SH-SY5Y (cell line): Measurements from ENCODE around the gene ASS1.

Experiments used
- GATA2 ChIP-seq: IDR thresholded peaks from 2 replicates; pipeline ENCODE4 v1.6.1; 2011; ENCODE audit warnings: mild to moderate bottlenecking, low read depth, low read length
- GATA3 ChIP-seq: IDR thresholded peaks from 2 replicates; pipeline ENCODE4 v1.6.1; 2011; ENCODE audit warnings: low read depth, mild to moderate bottlenecking, low read length, moderate library complexity

ASS1 gene

DNA sequence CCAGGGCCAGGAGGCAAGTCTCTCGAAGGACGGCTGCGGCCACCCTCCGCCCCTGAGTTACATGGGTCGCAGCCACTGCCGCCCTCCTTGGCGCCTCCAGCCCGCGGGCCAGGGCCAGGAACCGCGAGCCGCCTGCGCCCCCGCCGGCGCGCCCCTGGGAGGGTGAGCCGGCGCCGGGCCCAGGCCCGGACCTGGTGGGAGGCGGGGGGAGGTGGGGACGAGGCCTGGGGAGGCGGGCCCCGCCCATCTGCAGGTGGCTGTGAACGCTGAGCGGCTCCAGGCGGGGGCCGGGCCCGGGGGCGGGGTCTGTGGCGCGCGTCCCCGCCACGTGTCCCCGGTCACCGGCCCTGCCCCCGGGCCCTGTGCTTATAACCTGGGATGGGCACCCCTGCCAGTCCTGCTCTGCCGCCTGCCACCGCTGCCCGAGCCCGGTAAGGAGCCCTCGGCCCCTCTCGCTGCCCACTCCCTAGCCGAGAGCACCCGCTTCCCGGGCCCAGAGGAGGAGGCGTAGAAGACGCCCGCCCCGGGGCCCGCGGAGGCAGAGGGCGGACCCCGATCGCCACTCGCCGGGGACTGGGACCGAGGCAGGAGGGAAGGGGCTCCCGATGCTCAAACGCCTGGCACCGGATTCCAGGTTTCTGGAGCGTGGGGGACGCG, at the start of gene ASS1:
Gene ASS1, plus strand, starts transcription at position 397 of the 657 bp plus-strand sequence. CDS start 7,268 bp downstream, outside the sequence.
- TF ChIP-seq GATA3 (no peak), GATA2 (no peak)

DNA sequence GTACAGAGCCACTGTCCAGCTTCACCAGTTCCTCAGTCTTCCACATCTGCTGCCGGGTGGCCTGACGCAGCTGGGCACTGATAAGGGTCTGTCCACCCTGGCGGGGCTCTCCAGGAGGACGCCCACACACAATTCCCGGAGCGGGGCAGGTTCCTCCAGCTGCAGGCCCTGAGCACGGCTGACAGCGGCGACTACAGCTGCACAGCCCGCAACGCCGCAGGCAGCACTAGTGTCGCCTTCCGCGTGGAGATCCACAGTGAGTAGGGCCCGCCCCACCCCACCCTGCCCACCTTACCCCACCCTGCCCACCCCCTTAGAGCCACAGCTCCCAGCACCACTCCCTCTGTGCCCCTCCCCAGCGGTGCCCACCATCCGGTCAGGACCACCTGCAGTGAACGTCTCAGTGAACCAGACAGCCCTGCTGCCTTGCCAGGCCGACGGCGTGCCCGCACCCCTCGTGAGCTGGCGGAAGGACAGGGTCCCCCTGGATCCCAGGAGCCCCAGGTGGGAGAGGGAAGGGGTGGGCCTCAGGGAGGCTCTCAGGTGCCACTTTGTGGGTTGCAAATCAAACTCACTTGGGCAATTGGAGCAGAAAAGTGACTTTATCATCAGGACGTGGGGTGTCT, 48.8 kb upstream of the ASS1 start:
- TF ChIP-seq GATA3 (no peak), GATA2 (no peak)

DNA sequence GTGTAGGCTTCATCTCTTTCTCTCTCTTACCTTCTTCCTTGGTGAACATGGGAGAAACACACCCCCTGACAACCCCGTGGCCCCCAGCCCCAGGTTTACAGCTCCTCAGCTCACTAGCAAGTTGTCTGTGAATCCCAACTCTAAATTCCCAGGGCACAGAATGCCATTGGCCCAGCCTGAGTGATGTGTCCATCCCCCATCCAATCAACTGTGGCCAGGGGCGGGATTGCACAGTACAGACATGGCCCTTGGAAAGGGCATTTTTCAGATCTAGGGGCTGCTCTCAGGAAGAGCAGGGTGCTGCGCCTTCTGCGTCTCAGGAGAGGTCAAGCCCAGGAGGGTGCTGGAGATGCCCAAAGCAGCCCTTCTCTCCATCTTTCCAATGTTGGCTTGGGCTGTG, 48.2 kb upstream of the ASS1 start:
- TF ChIP-seq GATA2 (no peak), GATA3 (no peak)

DNA sequence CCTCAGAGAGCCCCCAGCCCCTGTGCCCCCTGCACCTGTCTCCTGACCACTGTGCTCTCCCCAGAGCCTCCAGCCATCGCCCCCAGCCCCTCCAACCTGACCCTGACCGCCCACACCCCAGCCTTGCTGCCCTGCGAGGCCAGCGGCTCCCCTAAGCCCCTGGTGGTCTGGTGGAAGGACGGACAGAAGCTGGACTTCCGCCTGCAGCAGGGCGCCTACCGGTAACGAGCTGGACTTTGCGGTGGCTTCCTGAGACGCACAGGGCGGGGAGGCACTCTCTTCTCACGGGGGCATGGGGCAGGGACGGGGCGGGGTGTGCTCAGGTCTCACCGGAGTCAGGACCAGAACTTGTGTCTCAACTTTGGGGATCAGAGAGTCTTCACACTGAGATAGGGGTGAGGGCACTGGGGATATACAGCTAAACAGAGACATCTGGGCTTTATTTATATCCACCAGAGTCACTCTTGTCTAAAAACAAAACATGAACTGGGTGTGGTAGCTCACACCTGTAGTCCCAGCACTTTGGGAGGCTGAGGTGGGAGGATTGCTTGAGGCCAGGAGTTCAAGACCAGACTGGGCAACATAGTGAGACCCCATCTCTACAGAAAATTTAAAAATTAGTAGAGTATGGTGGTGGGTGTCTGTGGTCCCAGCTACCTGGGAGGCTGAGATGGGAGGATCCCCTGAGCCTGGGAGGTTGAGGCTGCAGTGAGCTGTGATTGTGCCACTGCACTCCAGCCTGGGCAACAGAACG, 46.1 kb upstream of the ASS1 start:
- TF ChIP-seq GATA2: no peak
- no peak for TF ChIP-seq GATA3

DNA sequence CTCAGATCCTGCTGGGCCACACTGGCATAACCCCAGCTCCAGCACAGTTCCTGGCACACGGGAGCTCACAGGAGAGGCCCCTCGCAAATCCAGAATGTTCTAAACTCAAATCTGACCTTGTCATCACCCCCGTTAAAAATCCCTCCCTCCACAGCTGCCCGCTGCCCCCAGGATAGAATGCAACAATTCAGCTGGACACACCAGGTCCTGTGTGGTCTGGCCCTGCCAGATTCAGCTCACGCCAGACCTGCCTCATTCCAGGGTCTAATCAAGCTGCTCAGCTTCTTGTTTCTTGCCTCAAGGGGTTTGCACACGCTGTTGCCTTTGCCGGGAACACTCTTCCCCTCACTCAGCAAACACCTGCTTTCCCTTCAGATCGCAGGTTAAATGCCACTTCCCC, 45.0 kb upstream of the ASS1 start:
- no peak; the same call in 1 of the 2 replicates for TF ChIP-seq GATA2
- TF ChIP-seq GATA3: no peak

DNA sequence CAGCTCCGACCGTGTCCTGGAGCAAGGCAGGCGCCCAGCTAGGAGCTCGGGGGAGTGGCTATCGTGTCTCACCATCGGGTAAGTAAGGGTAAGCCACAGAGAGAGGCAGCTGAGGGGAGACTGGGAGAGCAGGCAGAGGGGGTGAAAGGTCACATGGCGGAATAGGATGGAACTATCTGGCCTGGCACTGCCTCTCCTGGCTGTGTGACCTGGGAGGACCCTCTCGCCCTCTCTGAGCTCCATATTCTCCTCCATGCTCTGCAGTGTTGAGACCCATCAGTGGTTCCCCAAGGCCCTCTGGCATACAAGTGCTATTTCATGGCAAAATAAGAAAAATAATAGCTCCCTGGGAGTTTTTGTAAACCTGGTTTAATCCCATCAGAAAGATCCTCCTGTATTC, 43.9 kb upstream of the ASS1 start:
- TF ChIP-seq GATA3: no peak
- TF ChIP-seq GATA2: no peak

DNA sequence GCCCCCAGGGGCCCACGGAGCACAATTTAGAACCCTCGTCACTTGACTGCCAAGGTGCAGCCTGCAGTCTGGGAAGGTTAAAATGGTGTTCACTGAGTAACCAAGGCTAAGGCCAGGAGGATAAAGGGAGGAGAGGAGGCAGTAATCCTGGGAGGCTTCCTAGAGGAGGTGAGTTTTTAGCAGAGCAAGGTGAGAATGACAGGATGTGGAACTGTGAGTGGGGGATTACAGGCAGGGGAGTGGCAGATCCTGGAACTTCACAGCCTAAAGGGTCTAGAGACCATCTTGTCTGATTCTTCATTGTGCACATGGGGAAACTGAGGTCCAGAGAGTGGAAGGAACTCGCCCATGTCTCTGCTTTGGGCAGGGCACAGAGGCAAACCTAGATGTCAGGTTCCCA, 42.5 kb upstream of the ASS1 start:
- TF ChIP-seq GATA2: no peak
- no peak for TF ChIP-seq GATA3

DNA sequence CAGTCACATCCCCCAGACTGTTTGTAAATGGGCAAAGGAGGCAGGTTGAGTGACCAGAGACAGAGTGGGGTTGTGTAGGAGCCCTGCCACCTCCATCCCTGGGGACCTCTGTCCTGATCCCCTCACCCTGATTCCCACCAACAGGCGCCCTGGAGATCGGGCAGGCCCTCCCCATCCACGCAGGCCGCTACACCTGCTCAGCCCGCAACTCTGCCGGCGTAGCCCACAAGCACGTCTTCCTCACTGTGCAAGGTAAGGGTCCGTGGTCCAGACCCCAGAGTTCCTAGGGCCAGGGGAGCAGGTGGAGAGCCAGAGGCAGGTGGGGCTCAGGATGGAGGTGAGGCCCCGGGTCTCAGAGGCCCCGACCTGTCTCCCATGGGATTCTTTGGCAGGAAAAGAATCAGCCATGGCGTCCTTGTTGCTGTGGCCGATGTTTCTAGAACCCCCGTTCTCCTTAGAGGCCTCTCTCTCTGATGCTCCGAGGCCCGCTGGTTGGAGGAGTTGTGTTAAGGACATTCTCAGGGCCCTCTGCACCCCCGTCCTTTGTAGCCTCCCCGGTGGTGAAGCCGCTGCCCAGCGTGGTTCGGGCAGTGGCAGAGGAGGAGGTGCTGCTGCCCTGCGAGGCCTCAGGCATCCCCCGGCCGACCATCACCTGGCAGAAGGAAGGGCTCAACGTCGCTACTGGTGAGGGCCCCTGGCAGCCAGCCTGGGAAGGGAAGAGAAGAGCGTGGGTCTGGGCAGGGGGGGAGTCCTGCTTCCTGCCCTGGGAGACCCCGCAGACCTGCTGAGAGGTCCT, 41.9 kb upstream of the ASS1 start:
- no peak for TF ChIP-seq GATA2
- TF ChIP-seq GATA3: no peak

DNA sequence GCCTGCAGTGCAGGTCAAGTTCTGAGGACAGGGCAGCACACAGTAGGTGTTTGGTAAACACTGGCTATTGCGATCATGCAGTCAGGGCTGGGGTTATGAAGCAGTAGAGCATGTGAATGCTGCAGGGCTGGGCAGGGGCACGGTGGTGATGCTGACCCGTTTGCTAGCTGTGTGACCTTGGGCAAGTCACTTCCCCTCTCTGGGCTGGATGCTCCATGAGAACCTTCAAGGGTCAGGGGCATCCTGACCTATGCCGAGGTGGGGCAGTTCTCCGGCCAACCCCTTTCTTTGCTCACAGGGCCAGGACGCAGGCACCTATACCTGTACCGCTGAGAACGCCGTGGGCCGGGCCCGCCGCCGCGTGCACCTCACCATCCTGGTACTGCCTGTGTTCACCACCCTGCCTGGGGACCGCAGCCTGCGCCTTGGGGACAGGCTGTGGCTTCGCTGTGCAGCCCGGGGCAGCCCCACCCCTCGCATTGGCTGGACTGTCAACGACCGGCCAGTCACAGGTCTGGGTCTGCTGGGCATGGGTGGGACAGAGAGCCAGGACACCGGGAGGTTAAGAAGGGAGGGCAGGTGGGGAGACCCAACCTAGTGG, 39.0 kb upstream of the ASS1 start:
- TF ChIP-seq GATA2 (no peak), GATA3 (no peak)

DNA sequence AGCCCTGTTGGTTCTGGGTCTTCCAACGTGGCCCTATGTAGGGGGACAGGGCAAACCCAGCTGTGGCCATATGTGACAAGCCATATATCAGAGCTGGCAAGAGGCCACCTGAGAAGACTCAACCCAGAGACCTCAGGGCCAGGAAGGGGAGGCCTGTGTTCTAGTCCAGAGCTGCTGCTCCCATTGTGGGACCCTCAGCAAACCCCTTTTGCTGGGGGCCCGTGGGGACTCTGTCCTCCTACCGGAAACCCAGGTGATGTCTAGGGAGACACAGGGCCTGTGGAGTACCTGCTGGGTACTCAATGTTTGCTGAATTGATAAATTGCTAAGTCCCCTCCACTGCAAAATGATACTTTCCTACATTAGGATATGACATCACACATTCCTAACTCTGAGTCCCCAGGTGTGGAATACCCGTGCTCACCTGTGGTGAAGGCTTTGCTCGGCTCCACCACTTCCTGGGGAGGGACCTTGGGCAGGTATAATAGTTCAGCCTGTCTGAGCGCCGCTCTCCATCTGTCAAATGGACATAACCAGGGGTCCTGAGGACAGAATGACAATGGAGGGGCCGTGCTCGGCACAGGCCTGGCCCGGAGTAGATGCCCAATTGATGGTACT, 38.4 kb upstream of the ASS1 start:
- TF ChIP-seq GATA2 (no peak), GATA3 (no peak)

DNA sequence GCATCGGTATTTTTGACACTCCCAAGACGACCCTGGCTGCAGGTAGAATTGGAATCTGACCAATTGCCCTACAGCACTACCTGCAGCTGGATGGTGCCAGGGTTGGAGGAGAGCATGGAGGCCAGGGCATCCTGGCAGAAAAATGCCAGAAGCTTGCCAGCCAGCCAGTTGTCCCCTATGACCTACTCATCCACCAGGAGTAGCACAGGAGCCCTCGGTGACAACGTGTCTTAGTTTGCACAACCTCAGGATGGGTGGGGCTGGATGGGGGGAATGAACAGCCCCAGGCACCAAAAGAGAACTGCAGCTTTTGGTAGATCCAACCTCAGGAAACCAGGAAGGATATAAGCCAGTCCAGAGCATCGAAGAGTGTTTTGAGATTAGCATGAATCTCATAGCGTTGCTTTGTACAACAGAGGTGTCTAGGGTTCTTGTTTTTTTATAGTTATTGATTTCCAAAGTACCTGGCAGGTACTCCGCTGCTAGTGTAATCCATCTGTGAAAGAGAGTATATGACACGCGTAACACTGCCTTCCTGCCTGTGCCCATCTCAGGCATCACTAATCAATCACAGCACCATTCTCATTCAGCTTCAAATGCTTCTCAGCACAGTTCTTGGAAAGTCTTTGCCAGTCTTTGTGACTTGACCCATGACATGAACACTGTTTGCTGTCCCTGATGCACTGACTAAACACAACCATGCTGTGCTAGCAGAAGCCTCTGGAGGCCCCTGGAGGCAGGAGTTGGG, 36.7 kb upstream of the ASS1 start:
- TF ChIP-seq GATA2: no peak
- TF ChIP-seq GATA3: no peak

DNA sequence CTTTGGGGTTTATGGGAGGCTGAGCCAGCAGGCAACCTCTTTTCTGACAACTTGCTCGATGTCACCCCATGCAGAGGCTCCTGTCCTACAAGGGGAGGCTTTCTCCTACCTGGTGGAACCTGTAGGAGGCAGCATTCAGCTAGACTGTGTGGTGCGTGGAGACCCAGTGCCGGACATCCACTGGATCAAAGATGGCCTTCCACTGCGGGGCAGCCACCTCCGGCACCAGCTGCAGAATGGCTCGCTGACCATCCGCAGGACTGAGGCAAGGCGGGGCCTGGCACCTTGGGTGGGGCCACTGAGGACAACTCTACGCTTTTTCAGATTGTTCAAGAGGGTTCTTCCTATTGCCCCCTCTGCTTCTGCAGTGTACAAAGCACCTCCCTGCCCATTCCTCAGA, 36.1 kb upstream of the ASS1 start:
- TF ChIP-seq GATA3: no peak
- no peak for TF ChIP-seq GATA2

DNA sequence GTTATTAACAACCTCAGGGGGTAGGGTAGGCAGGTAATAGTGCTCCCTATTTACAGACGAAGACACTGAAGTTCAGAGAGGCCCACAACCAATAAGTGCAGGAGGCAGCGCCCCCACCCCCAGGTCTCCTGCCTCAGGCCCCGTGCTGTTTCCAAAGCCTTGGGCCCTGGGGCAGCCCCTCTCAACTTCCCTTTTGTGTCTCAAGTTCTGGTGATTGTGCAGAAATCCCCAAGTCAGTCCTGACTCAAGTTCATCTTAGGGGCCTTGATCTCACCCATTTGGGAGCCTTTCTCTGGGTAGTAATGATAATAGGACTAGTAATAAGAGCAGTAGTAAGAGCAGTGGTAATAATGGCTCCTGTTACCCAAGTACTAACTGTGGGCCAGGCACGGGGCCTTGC, 35.5 kb upstream of the ASS1 start:
- no peak for TF ChIP-seq GATA2
- TF ChIP-seq GATA3: no peak
